Epidermal melanocyte (primary cell): ENCODE data around the gene USP6.
"Not testable (repeated sequence)": the region's sequence is repeated elsewhere in the genome, so short reads cannot be mapped to it uniquely, and the experiment has no call there.

Experiments used
- DNase-seq: peaks from one replicate; pipeline ENCODE4 v3.0.0; 2011; ENCODE audit warnings: low spot score; ENCODE audit not compliant: insufficient read length

USP6 gene

DNA sequence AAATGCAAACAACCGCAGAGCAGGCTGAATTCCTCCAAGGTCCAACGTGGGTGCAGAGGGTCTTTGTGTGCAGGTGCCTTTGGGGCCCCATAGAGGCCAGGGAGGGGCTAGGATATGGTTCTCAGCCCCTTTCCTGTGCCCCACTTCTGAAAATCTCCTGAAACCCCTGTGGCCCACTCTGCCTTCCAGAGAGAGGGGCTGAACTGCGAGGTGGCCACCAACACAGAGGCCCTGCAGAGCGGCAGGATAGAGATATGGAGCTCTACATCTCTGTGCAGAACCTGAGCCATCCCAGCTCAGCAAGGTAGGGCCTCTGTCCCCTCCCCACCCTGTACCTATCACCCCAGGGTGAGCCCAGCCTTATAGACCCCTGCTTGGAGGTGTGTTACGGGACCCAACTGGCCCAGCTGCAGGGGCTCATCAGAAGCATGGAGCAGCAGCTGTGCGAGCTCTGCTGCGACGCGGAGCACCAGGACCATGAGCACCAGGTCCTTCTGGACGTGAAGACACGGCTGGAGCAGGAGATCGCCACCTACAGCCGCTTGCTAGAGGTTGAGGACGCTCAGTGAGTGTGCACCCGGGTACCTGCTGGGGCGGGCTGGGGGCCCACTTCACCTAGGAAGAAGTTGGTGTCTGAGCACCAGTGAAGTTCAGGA lies 5.5 kb downstream of the USP6 start:
- no peak for DNase-seq

DNA sequence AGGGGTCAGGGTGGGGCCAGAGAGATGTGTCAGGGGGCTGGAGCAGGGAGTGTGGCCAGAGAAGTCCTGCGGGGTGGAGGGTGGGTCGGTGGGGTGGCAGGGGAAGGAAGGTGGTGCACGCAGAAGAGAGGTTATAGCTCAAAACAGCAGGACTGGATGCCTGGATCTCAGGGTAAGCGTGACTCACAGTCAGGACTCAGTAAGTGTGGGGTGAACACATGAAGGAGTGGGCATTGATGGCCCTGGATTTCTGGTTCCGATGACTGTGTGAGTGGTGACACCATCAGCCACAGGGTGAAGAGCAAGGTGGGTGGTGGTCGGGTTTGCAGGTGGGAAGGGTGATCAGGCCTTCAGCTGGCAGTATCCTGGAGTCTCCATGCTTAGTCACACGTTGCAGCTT lies 6.2 kb downstream of the USP6 start:
- not testable (repeated sequence) for DNase-seq

DNA sequence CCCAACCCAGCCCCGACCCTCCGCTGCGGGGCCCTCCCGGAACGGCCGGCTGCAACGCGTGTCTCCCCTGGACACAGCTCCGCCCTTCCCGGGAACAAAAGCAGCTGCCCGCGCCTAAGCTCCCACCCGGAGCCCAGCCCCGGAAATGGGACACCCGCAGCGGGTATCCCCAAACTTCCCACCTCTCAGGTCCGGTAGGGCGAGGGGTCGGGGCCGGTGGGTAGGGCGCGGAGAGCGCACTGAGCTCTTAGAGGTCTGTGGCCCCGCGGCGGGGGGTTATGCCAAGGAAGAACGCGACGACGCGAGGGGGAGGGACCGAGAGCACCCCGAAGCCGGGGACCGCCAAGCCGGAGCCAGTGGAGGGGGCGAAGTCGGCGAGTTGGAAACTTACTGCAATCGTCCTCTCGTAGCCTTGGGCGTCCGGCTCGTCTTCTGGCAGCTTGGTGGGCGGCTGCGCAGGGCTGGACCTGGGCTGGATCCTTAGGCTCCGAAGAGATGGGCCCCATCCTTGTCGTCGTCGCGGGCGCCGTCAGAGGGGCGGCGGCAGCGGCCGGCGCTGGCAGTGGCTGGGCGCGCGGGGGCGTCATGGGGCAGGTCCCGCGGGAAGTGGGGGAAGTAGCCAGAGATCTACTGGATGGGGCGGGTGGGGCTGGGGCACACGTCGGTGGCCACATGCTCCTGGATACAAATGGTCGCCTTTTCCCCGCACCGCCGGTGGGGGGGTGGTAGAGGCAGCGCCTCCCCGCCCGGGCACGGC lies 6.9 kb downstream of the USP6 start:
- DNase-seq, result no peak

DNA sequence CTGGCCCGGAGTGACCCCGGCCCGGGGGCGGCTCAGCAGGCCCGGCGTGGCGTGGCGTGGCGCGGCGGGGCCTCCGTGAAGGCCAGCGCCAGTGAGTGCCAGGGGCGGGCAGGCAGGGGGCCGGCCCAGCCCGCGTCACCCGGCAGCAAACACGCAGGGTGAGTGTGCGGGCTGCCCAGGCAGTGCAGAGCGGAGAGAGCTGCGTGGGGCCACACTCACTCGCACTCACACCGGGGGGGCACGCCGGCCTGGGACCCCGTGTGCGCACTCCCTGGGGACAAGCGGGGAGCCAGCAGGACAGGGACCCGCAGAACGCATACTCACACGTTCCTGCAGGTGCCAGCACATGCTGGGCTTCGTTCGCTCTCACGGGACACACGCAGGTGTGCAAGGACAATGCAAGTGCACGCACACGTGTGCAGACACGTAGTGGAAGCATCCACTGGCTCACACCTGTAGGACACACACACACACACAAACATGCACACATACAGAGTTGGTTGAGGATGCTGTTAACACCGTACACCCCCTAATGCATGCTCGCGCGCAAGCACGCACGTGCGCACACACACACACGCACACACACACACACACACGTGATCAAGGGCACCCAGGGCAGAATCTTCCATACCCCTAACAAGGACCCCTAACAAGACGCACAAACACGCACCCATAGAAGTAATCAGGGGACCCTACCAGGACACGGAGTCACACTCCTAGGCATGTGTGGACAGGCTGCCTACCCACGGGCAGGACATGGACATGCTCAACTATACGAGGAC lies 7.7 kb downstream of the USP6 start:
- no peak for DNase-seq

DNA sequence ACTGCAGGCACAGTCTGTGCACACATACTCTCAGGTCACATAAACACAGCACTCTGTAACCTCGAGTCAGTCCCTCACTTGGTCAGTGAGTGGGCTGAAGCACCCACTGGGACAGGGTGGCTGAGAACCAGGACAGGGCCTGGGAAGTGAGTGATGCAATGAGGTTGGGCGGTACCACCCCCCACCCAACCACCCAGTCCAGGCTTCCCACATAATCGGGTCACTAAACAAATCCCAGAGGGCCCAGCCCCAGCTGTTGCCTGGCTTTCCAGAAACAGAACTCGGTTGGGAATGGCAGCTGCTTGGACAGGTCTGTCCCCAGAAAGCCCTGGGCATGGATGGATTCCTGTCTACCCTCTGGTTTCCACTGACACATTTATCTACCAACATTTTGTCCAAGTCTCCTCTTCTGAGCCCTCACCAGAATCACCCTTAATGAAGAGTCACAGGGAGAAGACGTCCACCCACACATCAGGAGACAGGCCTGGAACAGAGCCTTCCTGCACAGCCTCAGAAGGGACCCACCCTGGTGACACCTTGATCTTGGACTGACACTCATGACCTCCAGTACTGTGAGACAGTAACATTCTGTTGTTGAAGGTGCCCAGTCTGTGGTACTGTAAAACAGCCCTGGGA lies 8.4 kb downstream of the USP6 start:
- DNase-seq, result not testable (repeated sequence)

DNA sequence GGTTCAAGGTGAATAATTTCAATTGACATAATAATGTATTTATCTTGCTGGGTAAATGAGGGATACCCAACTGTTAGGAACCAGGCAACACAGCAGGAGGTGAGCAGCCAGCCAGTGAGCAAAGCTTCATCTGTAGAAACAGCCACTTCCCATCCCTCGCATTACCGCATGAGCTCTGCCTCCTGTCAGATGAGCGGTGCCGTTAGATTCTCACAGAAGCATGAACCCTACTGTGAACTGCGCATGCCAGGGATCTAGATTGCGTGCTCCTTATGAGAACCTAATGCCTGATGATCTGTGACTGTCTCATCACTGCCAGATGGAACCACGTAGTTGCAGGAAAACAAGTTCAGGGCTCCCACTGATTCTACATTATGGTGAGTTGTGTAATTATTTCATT lies 9.1 kb downstream of the USP6 start:
- not testable (repeated sequence) for DNase-seq

DNA sequence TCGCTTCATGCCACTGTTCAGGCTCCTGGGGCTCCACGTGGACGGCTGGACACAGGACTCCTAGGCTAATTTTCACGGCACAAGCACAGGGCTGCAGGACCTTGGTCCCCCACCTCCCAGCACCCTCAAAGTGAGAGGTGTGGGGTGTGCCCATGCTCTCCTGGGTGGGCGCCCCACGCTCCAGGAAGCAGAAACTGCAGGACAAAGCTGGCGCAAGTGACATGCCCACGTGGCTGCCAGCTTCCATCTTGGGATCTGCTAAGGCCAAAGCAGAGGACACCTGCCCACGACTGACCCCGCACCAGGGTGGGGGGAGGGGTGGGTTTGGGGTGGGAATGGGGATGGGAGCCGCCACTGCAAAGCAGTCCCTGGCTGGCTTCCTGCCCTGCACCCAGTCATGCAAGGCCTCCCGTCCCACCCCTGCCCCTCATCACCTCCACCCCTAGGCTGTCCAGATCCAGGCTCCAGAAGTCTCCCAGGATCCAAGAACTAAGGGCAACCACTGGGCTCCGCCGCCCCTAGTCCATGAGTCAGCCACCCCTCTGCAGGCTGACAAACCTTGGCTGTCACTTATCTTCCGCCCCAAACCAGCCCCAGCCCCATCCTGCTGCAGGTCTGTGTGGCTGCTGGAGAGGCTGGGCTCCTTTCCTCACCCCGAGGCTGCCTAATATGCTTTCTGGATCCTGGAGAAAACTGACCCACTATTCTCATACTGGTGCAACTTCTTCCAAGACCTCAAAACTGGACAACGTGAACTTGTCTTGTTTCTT lies 11.1 kb downstream of the USP6 start:
- DNase-seq, result no peak

DNA sequence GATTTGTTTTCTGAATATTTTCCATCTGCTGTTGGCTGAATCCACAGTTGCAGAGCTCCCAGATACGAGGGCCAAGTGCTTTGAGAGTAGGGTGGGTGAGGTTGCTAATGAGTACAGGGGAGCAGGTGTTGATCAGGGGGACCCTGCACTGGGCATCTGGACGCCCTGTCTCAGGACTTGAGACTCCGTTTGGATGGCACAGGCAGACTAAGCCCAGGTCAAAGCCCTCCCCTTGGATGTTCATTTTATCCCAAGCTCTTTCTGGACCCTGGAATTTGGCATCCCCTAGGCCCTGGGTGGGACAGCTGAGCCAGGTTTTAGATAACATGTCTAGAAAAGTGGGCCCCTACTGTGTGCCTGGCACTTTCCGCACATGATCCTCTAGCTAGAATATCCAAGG lies 12.1 kb downstream of the USP6 start:
- DNase-seq, result no peak

DNA sequence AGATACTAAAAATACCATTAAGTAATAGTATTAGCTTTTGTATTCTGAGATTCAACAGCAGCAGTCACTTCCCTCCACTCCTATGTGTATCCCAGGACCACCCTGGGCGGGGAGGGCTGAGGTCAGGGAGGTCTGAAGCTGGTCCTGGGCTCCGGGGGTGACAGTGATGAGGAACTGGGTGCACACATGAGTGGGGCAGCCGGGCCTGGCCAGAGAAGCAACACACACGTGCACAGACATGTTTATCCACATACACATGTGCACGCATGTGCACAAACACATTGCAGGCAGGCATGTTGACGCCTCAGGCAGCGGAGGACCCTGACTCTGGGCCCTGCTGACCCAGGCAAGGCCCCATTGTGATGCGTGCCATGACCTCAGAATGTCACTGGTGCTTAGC lies 12.6 kb downstream of the USP6 start:
- DNase-seq, result not testable (repeated sequence)

DNA sequence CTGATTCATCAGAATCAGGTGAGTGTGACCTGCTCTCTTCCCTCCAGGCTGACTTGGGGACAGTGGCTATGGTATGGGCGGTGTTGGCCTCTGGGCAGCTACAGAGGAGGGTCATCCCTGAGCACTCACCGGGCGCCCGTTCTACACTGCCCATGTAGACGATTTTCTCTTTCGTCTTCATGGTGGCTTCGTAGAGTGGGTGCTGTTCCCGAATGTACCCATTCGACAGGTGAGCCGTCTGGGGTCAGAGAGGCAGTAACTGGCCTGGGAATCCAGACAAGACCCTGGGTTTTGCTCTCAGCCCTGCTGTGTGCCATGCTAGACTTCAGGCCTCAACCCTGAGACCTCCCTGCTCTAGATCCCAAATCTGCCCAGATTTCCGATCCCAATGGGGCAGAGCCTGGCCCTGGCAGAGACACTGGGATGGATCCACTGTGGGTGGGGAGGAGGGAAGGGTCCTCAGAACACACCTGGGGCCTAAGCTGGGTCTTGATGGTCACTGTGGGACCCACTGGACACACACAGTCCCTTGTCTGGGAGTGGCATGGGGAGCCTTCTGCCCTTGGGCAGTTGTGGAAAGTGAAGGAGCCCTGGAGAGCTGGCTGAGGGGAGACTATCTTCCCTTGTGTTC lies 13.2 kb downstream of the USP6 start:
- no peak for DNase-seq

DNA sequence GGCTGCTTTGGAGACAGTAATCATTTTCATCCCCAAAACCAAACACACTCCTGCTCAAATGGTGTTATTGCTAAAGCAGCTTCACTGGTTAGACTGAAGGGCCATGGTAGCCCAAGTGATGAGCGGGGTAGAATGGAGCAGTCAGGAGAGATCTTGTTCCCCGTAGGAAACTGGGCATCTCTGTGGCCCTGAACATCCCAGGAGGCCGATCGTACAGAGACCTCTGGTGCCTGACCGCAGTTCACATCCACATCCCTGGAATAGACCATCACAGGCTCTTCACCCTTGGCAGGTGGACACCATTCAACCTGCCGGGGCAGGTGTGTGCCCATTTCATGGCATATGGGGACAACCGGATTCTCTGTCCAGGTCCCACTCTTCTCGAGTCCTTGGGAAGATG lies 13.9 kb downstream of the USP6 start:
- not testable (repeated sequence) for DNase-seq

DNA sequence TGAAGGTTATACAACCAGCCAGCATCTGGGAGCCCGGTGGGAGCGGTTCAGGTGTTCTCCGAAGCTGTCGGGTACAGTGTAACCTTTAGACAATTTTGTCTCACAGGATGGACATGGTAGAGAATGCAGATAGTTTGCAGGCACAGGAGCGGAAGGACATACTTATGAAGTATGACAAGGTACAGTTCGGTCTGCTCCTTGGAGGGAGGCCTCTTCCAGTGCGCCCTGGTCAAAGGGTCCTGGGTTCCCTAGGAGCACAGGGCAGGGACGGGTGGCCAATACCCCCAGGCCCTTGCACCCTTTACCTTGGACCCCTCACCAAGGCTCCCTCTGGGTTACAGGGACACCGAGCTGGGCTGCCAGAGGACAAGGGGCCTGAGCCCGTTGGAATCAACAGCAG lies 14.4 kb downstream of the USP6 start:
- DNase-seq, result not testable (repeated sequence)

DNA sequence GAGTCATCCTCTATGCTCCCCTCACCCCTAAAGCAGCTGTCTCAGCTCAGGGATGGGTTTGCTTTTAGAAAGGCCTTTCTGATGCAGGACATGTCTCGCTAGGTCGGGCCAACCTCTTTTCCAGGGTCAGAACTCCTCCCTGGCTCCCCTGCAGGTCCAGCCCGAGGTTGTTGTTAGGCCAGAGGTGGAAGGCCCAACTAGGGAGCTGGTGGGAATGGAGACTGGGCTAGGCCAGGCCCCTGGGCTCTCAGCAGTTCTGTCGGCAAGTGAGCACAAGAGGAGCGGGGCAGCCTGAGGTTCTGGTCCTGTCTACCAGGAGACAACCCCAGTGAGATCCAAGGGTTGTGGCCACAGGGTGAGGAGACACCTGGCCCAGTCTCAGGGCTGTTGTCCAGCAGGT lies 14.9 kb downstream of the USP6 start:
- not testable (repeated sequence) for DNase-seq

DNA sequence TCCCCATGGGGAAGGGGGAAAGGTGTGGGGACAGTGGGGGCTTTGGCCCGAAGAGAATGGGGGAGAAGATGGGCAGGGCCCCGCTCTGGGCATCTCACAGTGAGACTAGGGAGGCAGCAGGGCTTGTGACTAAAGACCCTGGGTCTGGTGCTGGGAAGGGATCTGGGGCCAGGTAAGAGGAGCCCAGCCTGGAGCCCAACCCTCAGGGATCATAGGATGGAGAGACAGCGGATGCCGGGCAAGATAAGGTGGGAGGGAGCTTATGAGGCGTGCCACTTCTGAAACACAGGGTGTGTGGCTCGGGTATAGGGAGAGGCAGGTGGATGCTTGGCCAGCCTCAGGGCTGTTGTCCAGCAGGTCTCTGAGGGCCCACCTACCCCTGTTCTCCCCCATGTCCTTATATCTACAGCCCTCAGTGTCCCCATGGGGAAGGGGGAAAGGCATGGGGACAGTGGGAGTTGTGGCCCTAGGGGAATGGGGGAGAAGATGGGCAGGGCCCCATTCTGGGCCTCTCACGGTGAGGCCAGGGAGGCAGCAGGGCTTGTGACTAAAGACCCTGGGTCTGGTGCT lies 15.4 kb downstream of the USP6 start:
- DNase-seq, result no peak

DNA sequence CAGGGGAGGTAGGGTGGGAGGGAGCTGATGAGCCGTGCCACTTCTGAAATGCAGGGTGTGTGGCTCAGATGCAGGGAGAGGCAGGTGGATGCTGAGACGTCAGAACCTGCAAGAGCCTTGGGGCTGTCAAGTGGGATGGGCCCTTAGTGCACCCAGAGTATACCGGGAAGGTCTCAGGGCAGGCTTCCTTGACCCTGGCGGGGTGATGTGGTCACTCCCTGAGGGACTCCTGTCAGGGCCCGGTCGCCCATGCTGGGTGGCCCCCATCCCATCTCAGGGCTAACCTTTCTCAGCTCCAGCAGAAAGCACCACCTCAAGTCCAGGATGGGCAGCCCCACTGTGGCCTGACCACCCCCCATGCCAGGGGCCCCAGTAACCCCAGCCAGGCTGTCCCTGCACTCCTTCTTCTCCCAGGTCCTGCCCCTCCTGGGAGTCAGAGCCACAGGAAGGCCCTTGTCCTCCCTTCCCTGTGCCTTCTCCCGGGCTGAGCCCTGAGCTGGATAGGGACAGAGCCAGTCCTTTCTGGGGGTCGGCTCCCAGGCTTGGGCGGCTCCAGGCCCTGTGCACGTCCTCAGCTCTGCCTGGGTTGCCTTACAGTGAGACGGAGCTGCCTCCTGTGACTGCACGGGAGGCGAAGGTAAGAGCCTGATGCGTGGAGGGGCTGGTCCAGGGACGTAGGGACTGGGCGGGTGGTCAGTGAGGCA lies 16.1 kb downstream of the USP6 start:
- not testable (repeated sequence) for DNase-seq

DNA sequence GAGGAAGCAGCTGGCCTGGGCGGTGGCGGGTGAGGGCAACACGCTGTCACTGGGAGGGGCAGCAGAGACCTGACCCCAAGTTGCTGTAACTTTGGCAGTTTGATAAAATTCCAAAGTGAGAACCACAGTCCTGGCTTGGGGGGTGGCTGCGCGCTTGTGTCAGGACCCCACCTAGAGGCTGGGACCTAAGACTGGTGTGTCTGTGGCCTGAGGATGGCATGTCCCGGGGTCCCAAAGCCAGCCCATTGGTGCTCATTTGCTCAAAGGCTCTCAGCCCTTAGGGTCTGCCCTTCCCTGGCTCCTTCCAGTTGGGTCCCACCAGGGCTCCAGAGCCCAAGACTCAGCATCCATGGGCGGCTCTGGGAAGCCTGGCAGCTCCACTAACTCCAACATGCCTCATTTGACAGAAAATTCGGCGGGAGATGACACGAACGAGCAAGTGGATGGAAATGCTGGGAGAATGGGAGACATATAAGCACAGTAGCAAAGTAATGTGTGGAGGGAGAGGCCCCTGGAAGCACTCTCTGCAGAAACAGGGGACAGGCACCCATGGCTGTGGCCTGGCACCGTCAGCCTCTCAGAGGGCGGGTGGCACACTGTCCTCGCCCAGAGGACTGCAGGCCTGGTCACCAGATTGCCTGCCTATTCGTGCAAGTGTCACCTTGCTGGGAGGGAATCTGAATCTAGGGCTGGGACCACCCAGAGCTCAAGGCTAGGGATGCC lies 16.8 kb downstream of the USP6 start:
- not testable (repeated sequence) for DNase-seq

DNA sequence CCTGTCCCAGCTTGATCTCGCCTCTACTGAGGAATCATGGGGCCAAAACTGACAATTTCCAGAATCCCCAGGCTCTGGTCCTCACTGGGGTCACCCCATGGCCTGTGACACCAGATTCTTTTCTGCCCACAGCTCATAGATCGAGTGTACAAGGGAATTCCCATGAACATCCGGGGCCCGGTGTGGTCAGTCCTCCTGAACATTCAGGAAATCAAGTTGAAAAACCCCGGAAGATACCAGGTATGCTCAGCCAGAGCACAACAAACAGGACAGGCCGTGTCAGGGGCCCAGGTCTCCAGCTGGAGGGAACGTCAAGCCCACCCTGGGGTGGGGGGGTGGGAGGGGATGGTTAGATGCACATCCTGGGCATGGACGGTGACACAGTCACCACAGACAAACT lies 17.5 kb downstream of the USP6 start:
- DNase-seq, result no peak

DNA sequence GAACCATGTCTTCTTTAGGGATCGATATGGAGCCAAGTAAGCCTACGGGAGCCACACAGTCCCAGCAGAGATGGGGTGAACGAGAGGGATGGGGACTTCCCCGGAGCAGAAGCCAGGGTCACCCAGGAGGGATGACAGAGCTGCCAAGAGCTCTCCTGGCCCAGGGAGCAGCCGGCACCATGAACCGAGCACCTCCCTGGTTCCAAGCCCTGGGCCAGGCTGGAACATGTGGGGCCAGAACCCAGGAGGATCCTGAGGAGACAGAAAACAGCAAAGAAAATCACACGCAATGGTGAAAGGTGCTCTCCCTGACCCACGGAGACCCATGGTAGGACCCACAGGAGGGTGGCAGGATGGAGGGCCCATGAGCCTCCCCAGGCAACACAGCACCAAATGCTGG lies 18.1 kb downstream of the USP6 start:
- DNase-seq, result not testable (repeated sequence)

DNA sequence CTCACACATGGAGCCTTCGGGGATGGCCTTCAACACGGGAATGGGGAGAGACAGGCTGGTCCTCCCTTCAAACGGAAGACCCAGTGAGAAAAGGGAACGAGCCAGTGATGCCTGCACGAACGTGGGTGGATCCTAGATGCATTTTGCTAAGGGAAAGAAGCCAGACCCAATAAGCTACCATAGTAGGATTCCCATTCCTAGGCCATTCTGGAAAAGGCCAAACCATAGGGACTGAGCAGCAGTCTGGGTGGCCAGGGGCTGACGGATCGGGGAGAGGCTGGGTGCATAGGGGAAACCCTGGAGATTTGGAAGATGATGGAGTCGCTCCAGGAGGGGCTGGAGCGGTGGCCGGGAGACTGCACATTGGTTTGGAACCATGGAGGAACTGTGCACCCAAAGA lies 18.7 kb downstream of the USP6 start:
- DNase-seq, result not testable (repeated sequence)
